GM10248 (cell line): ENCODE measurements around the gene AGER.

Source experiments
- CTCF ChIA-PET: fragments of 300-600 bp; sonication (Branson Sonifier 250); formaldehyde crosslinking; extraction: SDS; loops from one replicate; lab custom pipeline; 2021; ENCODE audit warnings: antibody characterized with exemption; lab: Yijun Ruan, JAX
- POLR2A ChIA-PET: fragments of 350-650 bp; sonication (Branson Sonifier 250); formaldehyde crosslinking; extraction: SDS; loops from one replicate; lab custom pipeline; 2020; ENCODE audit warnings: antibody characterized with exemption; lab: Yijun Ruan, JAX
- DNase-seq: peaks from one replicate; pipeline ENCODE4 v3.0.0; 2012; ENCODE audit errors: extremely low spot score
- CTCF ChIP-seq: IDR thresholded peaks from 2 replicates; pipeline ENCODE4 v1.5.1; 2012; ENCODE audit warnings: mild to moderate bottlenecking, low read depth; ENCODE audit errors: extremely low read depth, missing control alignments, control extremely low read depth

The AGER gene

DNA sequence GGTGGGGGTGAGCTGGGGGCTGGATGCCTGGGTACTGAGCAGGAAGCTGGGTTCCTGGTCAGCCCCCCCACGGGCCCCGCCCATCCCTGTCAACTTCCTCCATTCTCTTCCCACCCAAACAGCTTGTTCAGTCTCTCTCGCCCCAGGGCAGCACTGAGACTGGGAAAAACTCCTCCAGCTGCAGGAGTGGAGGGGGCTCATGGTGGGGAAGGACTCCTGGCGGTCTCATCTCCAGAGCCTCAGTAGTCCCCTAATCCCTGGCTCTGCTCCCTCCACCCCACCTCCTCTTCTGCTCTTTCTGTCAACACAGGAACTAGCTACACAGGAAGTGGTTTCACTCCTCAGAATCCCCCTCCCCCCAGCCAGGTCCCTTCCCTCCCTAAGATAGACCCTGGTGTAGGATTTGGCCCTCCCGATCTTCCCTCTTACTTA lies 8.6 kb upstream of the AGER start, which contains the start of gene GPSM3:
Gene GPSM3, minus strand, starts transcription at position 36 of the 432 bp plus-strand sequence. CDS start 130 bp downstream, outside the sequence.
- ChIA-PET POLR2A (interaction anchor here (1.4 to 1.8 kb wide), 2 partner anchors 11 to 16 kb away, joined by 5 to 9 read pairs; no protein-coding TSS in a partner anchor), CTCF (interaction anchor here (0.8 to 1.0 kb wide), 2 partner anchors 17 to 63 kb away, joined by 3 to 4 read pairs; partner anchors contain the start of genes AGPAT1 and FKBPL)
- DNase-seq = no peak
- TF ChIP-seq CTCF = no peak

DNA sequence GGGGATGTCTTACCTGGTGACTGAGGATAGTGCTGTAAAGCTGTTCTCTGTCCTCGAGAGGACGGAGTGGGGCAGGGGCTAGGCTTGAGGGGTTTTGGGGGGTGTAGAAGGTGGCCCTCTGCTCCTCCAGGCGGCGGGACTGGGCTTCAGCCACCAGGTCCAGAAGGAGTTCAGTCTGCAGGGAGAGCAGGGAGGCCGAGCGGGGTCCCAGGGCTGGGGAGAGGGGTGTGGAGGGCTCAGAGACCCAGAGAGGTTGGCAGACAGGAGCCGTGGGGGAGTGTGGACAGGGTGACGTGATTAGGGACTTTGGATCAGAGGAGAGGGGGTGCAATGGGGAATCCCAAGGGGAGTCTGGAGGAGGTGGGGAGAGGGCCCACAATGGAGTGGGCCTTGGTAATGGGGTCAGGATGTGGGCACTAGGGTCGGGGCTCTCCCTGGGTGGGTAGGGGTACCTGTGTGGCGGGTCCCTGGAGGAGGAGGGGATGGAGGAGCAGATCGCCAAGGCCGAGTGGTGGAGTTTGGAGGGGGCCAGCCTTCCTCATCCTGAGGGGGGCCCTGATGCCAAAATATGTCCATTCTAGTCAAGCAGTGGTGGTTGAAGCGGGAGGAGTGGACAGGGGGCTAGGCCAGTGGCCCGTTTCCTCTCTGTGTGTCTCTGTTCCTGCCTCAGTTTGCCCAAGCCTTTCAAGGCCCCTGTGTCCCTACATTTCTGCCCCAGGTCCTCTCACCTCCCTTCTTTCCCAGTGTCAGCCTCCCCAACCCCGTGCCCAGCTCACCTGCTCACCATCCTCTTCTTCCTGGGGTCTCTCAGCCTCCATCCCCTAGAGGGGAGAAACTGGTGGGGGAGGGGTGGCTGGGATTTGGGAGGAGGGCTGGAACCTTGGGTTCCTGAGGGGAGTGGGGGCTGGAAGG lies 7.9 kb upstream of the AGER start:
- no peak for DNase-seq
- no peak for TF ChIP-seq CTCF
- ChIA-PET POLR2A (interaction anchor here (1.4 to 1.8 kb wide), 2 partner anchors 10 to 15 kb away, joined by 5 to 9 read pairs; no protein-coding TSS in a partner anchor), CTCF (interaction anchor here (0.8 to 1.0 kb wide), 2 partner anchors 16 to 62 kb away, joined by 3 to 4 read pairs; partner anchors contain the start of genes AGPAT1 and FKBPL)

- POLR2A ChIA-PET = no interaction called here
- CTCF ChIA-PET = interaction anchor here (1.0 to 1.1 kb wide), 2 partner anchors 12 to 62 kb away, joined by 3 to 4 read pairs; partner anchors contain the start of genes ATF6B and RNF5
- no peak for DNase-seq
- TF ChIP-seq CTCF = no peak
These were observed 7.0 kb upstream of the AGER start for GRCh38 chr6:32190911-32191677.

- ChIA-PET CTCF (interaction anchor here (1.0 to 1.1 kb wide), 2 partner anchors 11 to 61 kb away, joined by 3 to 4 read pairs; partner anchors contain the start of genes ATF6B and RNF5), POLR2A (interaction anchor here (0.6 to 0.9 kb wide), 4 partner anchors 11 to 660 kb away, joined by 3 to 5 read pairs (median 3); no protein-coding TSS in a partner anchor)
- peak; percentile 86 for DNase-seq
- no peak for TF ChIP-seq CTCF
These were observed 6.2 kb upstream of the AGER start, which contains the start of gene PBX2 for GRCh38 chr6:32190054-32190851. Gene PBX2, minus strand, starts transcription at chr6:32190202. Its CDS starts 287 bp downstream, at chr6:32189915.

DNA sequence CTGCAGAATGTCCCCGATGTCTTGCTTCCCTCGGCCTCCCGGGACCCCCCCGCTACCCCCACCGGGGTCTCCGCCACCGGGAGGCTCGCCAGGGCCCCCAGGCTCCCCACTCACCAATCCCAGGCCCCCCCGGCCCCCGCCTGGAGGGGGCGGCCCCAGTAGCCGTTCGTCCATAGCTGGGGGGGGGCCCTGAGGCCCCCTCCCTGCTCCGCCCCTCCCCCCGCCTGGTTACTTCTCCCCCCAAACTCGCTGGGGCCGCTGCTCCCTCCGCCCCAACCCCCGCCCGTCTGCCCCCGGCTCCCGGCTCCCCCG lies 5.6 kb upstream of the AGER start:
- DNase-seq = no peak
- POLR2A ChIA-PET = interaction anchor here (0.8 to 0.9 kb wide), 2 partner anchors 11 to 12 kb away, joined by 3 read pairs; no protein-coding TSS in a partner anchor
- CTCF ChIA-PET = interaction anchor here (1.0 kb wide), 1 partner anchor 11 kb away, joined by 3 read pairs; the partner anchor contains the start of gene RNF5
- TF ChIP-seq CTCF = no peak
